D721Med (cell line): Measurements from ENCODE around the gene LARP1.

Experiments
- DNase-seq: peaks from one replicate; pipeline ENCODE4 v3.0.0; 2011; ENCODE audit warnings: low spot score; ENCODE audit not compliant: insufficient read length
- FAIRE-seq: peaks from 2 replicates; lab custom pipeline; 2011; peaks lifted over from hg19 to GRCh38; lab: Jason Lieb, UNC
- CTCF ChIP-seq: IDR thresholded peaks from 2 replicates; pipeline ENCODE4 v1.5.1; 2012; ENCODE audit warnings: mild to moderate bottlenecking, control low read depth; ENCODE audit not compliant: insufficient read depth; ENCODE audit errors: missing control alignments

LARP1 gene

GRCh38 chr5:154751854-154752253 is 3.3 kb upstream of the LARP1 start:
- no peak for DNase-seq
- TF ChIP-seq CTCF, result no peak
- no peak for FAIRE-seq

GRCh38 chr5:154753792-154754191 is 1.4 kb upstream of the LARP1 start:
- FAIRE-seq (no peak), DNase-seq (no peak)

GRCh38 chr5:154754460-154755360 is 467 bp upstream of the LARP1 start:
- FAIRE-seq, result no peak
- peak; percentile 84 for DNase-seq
- peak; percentile 38 for TF ChIP-seq CTCF

More at GRCh38 chr5:154753792-154754191, 1.4 kb upstream of the LARP1 start:
- TF ChIP-seq CTCF, result no peak

GRCh38 chr5:154756009-154756867 is 1.1 kb downstream of the LARP1 start:
- FAIRE-seq (no peak), DNase-seq (no peak)
- no peak for TF ChIP-seq CTCF

- DNase-seq (no peak), FAIRE-seq (no peak)
- no peak for TF ChIP-seq CTCF
Observed at GRCh38 chr5:154756868-154757813, 2.0 kb downstream of the LARP1 start.

GRCh38 chr5:154757814-154758406 is 2.7 kb downstream of the LARP1 start:
- no peak for TF ChIP-seq CTCF
- DNase-seq (no peak), FAIRE-seq (no peak)
